HG02642 (cell line): ENCODE measurements around the gene PCGF3.
"Not testable (repeated sequence)": the region's sequence is repeated elsewhere in the genome, so short reads cannot be mapped to it uniquely, and the experiment has no call there.

Experiments
- ATAC-seq: cut with Tn5 transposase; IDR thresholded peaks from one replicate; pipeline ENCODE4 v1.9.1; 2021; ENCODE audit warnings: mild to moderate bottlenecking; ENCODE audit not compliant: unreplicated experiment, poor library complexity

Gene PCGF3

DNA sequence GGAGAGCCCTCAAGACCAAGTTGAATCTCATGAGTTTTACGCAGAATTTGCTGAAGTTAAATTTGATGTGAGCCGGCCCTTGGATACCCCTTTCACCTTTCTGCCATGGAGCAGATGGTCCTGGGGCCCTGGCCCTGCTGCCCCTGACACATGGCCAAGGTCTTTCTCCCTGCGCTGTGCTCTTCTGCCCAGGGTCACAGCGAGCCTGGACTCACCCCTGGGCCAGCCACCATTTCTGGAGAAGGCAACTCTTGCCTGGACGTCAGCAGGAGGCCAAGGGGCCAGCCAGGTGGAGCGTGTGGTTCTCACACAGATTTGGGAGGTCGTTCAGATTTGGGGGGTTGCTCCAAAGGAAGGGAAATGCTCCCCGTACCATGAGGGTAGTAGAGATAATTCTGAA lies 30.0 kb downstream of the PCGF3 start:
- no peak for ATAC-seq

DNA sequence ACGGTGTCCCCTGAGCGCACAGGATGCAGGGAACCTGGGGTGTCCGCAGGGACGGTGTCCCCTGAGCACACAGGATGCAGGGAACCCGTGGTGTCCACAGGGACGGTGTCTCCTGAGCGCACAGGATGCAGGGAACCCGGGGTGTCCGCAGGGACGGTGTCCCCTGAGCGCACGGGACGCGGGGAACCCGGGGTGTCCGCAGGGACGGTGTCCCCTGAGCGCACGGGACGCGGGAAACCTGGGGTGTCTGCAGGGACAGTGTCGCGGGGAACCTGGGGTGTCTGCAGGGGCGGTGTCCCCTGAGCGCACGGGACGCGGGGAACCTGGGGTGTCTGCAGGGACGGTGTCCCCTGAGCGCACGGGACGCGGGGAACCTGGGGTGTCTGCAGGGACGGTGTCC lies 30.9 kb downstream of the PCGF3 start:
- not testable (repeated sequence) for ATAC-seq

DNA sequence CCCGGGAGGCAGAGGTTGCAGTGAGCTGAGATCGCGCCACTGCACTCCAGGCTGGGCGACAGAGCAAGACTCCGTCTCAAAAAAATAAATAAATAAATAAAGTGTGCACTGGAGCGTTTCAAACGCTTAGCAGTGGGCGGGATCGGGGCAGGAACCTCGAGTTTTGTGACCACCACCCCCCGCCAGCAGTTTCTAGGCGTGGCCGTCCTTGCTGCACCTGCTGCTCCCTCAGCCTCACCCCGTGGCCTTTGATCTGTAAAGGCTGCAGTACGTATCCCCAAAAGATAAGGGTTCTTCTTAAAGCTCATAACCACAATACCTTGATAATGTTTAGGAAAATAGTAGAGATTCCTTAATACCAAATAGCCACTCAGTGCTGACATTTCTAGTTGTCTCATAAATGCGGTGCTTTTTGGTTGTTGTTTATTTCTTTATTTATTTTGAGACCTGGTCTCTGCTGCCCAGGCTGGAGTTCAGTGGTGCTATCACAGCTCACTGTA lies 33.2 kb downstream of the PCGF3 start:
- no peak for ATAC-seq

DNA sequence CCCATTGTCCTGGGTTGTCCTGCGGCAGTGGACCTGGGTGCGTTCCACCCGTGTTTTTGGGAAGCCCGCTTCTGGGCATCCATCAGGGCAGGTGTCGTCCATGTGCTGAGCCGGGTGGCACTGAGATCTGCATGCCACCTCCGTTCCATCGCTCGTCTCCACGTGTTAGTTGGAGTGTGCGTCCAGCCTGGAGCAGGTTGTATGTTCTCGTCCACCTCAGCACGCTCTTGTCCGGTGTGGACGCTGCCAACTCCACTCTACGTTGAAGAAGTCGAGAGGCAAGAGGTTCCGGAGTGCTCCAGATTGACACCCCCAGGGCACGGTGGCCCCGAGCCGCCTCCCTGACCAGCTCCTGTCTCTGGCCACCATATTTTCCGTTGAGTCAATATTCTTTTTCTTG lies 33.9 kb downstream of the PCGF3 start:
- no peak for ATAC-seq

DNA sequence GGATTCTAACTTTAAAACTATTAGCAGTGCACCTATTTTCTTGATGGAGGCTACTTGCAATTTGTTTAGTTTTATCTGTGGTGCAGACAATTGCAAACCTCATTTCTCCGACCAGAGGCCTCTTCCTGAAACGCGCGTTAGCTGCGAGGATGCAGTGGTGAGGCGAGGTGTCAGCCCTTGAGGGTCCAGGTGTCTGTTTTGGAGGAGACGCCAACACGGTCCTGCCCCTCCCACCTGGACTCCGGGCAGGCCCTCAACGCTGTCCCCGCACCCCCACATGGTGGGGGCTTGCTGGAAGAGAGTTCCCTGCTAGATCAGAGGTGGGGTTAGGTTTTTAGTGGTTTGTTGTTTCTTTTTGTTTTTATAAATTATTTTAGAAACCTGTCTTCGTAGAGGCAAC lies 34.4 kb downstream of the PCGF3 start:
- ATAC-seq = no peak

DNA sequence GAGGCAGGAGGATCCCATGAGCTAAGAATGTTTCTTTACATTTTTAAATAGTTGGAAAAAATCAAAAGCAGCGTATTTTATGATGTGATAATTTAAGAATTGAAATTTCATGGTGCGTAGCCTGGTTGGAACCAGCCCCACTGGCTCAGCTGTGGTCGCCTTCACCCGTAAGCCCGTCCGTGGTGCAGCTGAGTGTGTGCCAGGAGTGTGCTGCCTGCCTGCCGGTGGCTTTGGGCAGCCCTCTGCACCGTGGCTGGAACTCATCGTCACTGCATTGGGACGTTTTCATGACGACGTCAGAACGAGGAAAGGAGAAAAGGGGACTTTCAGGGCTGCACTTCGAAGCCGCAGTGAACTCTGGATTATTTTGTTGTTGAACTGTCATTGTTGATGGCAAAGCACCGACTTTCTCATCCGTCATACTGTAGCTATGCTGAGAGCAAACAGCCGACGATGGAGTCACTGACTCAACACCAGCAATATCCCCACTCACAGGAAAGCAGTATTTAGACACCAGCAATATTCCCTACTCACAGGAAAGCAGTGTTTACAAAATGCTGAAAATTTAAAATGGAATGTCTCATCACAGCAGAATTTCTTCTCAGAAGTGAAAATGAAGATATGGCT lies 35.1 kb downstream of the PCGF3 start:
- no peak for ATAC-seq

DNA sequence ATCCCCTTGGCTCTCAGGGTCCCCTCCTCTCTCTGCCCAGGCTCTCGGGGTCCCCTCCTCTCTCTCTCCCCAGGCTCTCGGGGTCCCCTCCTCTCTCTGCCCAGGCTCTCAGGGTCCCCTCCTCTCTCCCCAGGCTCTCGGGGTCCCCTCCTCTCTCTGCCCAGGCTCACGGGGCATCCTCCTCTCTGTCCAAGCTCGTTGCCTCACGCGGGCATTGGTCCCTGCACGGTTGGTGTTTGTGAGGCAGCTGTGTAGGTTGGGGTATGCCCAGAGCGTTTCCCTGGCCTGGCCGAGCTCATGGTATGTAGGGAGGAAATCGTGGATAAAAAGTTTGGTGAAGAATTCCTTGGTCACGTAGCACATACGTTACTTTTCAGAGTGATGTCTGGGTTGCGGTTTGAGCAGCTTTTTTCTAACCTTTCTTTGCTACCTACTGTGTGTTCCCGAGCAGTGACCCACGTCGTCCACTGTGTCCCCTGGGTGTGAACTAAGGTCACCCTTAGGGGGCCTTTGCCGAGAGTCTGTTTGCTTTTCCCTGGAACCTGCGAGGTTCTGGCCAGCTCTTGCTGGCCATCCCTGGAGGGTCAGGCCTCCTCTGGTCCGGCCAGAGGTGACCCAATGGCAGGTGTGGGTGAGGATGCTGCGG lies 36.6 kb downstream of the PCGF3 start:
- ATAC-seq = peak; percentile 5

DNA sequence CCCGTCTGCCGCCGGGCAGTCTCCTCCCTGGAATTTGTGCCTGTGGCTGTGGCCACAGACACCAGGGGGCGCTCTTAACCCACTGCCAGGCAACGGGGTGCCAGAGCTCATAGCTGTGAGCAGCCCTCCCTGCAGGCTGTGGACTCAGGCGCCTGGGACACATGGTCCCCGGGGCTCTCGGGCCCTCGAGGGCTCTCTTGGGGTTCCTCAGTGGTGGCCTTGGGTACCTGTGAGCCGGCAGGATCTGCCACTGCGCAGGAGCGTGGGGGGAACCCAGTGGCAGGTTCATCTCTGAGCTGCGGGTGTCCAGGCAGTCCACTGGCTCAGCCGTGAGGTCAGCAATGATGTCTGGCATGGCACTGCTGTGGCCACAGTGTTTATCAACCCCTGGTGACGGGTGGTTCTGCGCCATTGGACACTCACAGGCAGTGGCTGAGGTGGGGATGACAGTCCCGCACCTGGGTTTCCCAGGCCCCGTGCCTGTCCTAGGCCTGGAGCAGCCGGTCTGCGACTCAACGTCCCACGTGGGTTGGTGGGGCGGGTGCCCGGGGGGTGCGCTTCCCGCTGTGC lies 37.2 kb downstream of the PCGF3 start:
- ATAC-seq = peak; percentile 66

DNA sequence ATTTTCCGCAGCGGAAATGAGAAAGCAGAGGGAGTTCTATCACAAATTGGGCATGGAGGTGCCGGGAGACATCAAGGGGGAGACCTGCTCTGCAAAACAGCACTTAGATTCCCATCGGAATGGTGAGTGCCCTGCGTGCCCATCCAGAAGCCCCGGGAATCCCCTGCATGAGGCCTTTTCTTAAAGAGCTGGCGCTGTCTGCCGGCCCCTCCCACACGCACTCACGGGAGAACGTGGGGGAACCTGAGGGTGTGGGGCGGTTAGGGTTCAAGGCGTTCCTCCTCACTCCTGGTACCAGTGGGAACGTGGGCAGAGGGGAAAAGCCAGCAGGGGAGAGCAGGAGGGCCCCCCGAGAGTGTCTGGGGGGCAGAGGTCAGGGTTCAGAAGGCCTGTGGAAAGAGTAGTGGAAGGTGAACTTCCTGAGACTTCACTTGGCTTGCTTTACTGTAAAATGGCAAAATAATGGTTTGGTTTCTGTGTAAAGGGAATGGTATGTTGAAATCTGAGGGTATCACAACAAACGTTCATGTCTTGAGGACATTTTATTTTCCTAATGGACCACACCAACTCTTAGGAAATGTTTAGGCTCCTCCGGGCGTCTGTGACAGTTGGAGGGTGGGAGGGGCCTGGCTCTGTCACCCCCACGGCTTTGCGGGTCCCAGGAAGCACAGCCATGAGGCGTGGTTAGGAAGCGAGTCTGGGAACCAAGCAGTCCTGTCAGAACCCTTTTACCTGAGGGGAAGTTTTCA lies 38.0 kb downstream of the PCGF3 start:
- no peak for ATAC-seq

DNA sequence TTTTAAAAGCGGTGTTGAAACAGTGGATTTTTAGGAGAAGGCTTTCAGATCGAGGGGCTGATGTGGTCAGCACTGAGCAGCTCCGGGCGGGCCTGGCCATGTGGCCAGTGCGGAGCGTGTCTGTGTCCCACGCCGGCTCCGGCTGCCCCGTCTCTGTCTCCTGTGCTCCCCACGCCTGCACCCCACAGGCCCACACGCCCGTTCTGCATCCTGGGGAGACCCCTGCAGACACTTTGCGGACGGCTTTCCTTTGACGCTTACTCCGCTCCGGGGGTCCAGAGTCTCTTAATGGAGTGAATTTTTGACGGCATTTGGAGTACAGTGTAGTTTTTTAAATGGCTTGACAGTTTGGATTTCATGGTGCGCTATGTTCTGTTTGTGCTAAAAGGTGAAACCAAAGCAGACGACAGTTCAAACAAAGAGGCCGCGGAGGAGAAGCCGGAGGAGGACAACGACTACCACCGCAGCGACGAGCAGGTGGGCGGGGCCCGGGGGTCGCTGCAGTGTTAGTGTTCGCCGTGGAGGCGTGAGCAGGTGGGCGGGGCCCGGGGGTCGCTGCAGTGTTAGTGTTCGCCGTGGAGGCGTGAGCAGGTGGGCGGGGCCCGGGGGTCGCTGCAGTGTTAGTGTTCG lies 38.7 kb downstream of the PCGF3 start:
- no peak for ATAC-seq

DNA sequence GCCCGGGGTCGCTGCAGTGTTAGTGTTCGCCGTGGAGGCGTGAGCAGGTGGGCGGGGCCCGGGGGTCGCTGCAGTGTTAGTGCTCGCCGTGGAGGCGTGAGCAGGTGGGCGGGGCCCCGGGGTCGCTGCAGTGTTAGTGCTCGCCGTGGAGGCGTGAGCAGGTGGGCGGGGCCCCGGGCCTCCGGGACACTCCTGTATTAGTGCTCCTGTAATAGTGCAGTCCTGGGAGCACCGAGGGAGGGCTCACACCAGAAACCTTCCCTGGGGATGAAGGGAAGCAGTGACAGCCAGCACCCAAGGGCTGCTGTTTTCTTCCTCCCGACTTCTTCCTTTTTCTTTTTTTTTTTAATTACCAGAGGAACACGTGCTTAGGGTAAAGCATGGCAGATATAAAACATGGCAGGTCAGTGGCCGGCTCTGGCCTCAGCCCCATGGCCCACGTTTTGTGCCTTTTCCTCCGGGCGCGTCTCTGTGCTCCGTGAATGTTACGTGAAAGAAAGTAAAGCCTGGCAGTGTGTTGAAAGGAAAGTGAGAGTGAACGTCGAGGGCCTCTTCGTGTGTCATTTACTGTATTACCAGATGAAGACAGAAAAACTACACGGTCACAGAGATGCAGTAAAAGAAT lies 42.0 kb downstream of the PCGF3 start:
- no peak for ATAC-seq

DNA sequence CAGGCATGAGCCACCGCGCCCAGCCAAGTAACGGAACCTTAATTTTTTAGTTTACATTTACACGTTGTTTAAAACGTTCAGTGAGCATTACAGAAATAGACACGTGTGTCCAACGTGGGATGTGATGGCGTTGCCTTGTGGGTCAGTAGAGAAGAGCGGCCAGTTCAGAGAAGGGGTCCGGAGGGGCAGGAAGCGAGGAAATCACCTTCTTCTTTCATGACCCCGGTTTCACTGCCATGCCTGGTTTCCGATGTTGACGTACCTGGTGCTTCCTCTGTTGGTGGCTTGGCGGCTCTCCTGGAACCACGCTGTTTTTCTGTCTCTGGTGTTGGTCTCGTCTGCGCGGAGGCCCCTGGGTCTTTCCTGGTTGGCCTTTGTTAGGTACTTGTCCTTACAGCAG lies 42.8 kb downstream of the PCGF3 start:
- no peak for ATAC-seq

DNA sequence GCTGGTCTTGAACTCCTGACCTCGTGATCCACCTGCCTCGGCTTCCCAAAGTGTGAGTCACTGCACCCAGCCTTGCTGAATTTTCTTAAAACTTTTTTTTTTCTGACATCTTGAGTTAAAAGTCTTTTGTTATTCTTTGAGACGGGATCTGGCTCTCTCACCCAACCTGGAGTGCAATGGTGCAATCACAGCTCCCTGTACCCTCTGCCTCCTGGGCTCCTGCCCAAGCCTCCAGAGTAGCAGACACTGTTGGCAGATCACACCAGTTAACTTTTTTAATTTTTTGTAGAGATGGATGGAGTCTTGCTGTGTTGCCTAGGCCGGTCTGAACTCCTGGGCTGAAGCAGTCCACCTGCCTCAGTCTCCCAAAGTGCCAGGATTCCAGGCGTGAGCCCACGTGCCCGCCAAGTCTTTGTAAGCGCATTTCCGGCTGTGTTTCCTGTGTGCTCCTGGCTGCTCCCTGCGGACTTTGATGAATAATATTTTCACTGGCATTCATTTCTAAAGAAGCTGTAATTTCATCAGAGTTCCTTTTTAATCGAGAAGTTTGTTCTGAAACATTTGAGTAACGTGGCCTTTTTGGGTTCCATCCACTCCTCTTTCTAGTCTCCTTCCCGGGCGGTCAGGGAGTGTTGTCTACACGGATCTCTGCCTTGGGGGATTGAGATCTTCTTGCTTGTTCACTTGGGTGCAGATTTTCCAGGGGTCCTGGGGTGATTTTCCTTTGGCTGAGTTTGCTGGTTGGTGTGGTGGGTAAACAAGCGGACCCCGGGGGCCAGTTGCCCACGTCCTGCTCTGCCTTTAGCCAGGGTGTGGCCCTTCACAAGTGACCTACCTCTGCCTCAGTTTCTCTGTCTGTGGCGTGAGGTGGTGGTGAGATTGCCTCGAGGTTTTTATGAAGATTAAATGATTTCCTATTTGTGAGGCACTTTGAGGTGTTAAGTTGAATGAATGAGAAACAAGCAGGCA lies 44.4 kb downstream of the PCGF3 start:
- no peak for ATAC-seq

DNA sequence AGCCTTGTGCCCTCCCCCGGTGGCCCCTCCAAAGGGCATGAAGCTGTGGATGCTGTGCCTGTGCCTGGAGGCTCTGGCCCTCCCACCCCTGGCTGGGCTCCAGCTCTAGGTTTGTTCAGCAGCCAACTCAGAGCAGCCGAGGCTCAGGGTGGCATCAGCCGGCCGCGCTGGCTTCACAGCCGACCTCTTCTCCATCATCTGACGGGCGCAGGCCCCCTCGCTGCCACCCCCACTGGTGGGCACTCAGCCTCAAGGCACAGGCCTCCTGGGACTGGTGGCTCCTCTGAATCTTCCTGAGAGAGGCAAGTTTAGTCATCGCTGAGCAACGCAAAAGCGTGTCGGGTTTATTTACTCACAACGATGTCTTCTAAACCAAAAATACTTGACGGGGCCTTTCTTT lies 46.0 kb downstream of the PCGF3 start:
- ATAC-seq = no peak

DNA sequence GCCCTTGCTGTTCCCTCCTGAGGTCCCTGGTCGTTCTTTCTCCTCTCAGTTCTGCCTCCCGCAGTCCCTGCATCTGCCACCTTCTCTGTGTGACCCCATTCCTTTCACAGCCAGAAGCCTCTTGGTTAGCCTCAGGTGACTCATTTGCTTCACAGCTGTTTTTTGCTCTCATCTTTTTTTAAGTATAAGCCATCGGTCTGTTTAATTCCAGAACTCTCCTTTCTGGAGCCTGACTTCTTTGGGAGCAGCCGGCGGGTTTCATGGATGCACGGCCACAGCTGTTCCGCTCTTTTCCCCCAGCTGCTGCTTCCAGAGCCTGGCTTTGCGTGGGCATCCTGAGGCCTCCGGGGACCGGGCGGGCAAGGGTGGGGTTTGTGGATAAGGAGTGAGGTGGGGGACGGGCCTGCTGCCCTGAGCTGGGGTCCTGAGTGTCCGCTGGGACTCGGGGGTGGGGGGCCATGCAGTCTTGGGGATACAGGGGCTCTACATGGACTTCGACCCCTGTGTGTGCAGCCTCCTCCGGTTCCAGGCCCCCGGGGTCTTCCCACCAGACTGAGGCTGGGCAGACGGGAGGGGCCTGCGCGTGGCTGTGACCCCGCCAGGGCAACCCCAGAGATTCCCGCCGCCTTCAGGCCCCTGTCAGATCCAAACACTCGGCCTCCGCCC lies 46.7 kb downstream of the PCGF3 start:
- ATAC-seq = no peak

DNA sequence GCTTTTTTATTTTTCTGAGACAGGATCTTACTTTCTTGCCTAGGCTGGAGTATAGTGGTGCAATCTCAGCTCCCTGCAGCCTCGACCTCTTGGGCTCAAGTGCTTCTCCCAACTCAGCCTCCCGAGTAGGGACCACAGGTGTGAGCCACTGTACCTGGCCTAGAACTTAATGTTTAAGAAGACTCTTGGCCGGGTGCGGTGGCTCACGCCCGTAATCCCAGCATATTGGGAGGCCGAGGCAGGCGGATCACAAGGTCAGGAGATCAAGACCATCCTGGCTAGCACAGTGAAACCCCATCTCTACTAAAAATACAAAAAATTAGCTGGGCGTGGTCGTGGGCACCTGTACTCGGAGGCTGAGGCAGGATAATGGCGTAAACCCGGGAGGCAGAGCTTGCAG lies 47.6 kb downstream of the PCGF3 start:
- ATAC-seq = not testable (repeated sequence)

DNA sequence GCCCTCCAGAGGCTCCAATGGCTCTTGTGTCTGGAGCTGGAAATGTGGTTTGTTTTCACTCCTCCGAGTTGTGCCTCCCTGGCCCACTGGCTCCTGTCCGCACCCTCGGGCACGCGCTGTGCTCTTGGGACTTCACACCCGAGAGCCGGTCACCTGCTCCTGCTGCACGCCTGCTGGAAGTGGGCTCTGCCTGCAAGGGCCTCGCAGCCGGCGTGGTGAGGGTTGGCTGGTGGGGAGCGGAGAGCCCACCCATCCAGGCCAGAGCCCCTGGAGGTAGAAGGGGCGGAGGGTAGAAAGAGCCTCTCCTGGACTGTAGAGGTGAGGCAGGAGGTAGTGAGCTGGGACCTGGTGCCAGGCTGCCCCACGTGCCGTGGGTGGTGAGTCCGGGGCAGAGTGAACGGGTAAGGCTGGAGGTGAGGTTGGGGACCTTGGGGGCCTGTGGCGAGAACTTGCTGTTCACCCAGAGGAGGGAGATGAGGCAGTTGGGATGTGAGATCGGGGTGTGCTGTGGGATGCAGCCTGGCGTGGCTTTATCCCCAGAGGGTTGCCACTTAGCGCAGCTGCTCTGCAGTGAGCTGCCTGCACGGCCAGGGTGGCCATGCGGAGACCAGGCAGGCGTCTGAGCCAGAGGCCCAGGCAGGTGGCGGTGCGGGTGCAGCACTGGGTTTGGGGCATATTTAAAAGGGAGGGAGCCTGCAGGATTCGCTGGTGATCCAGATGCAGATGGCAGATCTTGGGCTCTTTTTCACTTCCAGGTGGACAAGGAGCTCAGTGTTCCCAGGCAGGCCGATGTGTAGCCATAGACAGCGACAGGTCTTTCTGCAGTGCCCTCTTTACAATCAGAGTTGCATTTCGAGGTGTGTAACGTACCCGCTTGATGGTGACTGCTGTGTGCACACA lies 48.8 kb downstream of the PCGF3 start:
- ATAC-seq = no peak

DNA sequence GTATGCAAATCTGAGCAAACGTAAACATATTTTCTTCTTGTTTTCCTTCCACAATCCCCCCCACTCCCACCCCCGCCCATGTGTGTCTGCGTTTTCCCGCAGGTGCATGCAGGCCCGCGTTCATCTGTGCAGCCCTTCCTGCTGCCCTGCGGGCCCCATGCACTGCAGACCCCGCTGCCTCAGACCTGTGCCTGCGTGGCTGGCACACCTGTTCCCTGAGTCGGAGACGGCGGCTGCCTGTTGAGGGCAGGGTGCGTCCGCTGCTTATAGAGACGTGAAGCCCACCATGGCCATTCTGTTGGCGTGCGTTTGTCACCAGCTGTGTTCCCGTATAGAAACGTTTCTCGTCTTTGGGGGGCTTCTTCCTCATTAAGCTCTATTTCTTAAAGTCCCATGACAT lies 51.5 kb downstream of the PCGF3 start:
- ATAC-seq = no peak
